HG03103 (cell line): Measurements from ENCODE around the gene KRTAP10-4.
"Not testable (repeated sequence)": the region's sequence is repeated elsewhere in the genome, so short reads cannot be mapped to it uniquely, and the experiment has no call there.

Experiments
- ATAC-seq: cut with Tn5 transposase; IDR thresholded peaks from one replicate; pipeline ENCODE4 v1.9.1; 2021; ENCODE audit warnings: low read depth; ENCODE audit not compliant: unreplicated experiment

Gene KRTAP10-4

GRCh38 chr21:44533891-44534627 is 39.5 kb upstream of the KRTAP10-4 start:
- ATAC-seq, result no peak

- no peak for ATAC-seq
Observed at GRCh38 chr21:44534688-44535087, 38.8 kb upstream of the KRTAP10-4 start.

DNA sequence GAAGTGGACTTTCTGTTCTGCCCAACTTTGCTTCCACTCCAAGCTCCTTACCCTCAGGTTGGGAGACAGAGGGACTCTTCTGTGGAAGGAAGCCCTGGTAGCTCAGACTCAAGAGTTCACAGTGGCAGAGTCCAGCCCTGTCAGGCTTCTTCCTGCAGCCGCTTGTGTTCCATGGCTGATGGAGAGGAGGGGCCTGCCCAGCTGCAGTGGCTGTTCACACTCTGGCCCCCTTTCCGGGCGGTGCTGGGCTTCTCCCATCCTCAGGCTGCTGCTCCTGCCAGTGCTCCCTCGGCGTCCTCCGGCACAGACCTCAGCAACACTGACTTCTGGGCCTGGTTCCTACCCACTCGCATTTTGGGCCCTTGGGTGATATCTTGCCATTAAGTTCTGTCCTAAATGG is 37.6 kb upstream of the KRTAP10-4 start:
- ATAC-seq, result no peak

DNA sequence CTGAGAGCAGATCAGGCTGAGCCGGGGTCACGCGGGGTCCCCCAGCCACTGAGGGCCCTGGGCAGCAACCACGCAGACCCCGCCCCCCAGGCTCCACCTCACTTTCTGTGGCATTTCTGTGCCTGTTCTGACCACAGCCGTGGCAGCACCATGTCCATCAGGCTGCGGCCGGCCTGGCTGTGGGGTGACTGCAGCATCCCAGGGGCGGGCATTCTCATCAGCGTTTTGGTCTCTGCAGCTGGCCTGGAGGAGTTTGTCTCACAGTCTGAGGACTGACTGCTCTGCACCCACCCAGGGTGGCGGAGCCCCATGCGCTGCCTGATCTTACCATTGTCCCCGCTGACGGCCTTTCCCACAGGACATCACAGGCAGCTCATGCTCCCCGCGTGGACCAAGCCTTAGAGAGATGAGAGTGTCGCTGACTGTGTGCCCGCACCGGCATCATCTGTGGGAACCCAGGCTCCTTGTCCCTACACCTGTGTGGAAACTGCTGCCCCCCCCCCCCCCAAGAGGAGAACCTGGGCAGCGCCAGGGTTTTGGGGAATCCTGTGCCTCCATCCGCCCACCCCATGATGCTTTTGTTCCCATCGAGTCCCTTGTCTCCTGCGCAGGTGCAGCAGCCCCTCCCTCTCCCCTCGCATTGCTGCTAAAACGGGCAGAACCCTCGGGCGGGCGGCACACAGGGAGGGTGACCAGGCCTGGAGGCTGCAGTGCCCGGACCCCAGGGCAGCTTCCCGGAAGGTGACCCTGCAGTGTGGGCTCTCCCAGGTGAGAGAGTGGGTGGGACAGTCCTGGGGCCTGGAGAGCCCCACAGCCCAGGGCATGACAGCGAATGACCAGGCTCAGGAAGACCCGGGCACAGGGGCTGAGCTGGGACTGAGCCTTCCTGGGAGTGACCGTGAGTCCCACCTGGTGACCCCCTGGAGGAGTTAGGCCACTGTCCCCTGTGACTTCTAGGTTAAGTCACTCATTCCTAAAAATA is 35.3 kb upstream of the KRTAP10-4 start:
- ATAC-seq, result no peak

- no peak for ATAC-seq
Observed at GRCh38 chr21:44539046-44539445, 34.5 kb upstream of the KRTAP10-4 start.

- no peak for ATAC-seq
Observed at GRCh38 chr21:44539991-44540666, 33.4 kb upstream of the KRTAP10-4 start, which contains the start of gene KRTAP10-1. KRTAP10-1 (minus strand) TSS chr21:44540195; CDS start chr21:44540150, 45 bp downstream.

GRCh38 chr21:44540741-44541288 is 32.7 kb upstream of the KRTAP10-4 start:
- no peak for ATAC-seq

DNA sequence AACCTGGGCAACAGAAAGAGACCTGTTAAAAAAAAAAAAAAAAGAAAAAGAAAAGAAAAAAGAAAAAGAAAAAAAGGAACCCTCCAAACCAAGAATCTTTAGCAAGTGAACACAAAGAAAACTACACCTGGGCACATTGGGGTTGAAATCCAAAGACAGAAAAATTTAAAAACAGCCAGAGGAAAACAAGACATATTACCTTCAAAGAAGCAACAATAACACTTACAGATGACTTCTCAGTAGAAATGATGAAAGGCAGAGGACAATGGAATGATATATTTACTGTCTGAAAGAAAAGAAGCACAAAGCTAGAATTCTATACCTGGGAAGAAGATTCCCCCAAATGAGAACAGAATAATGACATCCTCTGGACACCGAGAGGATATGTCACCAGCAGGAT is 30.8 kb upstream of the KRTAP10-4 start:
- no peak for ATAC-seq

DNA sequence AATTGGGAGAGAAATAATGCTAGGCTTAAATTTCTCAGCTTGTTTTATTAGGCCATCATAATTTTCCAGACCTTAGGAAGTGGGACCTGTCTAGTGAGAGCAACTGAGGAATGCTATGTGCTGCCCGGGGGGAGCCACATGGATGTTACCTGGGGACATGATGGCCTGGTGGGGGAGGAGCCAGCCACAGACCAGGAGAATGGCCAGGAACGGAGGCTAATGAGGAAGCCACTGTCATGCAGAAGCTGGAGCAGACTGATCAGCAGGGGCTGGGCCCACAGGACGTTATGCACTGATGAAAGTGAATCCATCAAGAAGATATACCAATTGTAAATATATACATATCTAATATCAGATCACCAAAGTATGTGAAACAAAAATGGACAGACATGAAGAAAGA is 29.0 kb upstream of the KRTAP10-4 start:
- no peak for ATAC-seq

GRCh38 chr21:44547656-44548331 is 25.7 kb upstream of the KRTAP10-4 start:
- ATAC-seq, result no peak

- no peak for ATAC-seq
Observed at GRCh38 chr21:44548381-44548780, 25.1 kb upstream of the KRTAP10-4 start.

DNA sequence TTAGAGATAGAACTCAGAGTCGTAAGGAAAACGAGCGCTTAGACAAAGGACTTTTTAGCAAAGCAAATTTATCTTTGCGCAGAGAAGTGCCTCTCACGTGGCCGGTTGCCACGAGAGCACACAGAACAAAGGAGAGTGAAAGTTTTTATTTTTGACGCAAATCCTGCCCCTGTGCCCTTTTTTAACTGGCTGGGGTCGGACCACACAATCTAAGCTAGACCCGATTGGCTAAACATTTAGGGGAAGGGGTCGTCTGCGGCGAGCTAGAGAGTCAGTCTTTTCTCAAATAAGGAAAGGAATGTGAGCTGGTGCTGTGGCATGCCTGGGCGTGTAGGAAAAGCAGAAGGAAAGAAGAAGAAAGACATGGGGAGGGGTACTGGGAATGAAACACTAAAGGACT is 24.6 kb upstream of the KRTAP10-4 start:
- no peak for ATAC-seq

- ATAC-seq, result no peak
Observed at GRCh38 chr21:44549525-44550211, 23.9 kb upstream of the KRTAP10-4 start.

GRCh38 chr21:44550285-44550684 is 23.2 kb upstream of the KRTAP10-4 start:
- not testable (repeated sequence) for ATAC-seq

DNA sequence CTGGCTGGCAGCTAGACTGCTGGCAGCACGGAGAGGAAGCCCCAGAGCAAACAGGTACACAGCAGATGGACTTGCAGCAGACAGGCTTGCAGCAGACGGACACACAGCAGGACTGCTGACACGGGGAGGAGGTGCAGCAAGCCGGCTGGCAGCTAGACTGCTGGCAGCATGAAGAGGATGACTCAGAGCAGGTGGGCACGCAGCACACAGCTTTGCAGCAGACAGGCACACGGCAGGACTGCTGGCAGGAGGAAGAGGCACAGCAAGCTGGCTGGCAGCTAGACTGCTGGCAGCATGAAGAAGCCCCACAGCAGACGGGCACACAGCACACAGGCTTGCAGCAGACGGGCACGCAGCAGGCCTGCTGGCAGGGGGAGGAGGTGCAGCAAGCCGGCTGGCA is 22.7 kb upstream of the KRTAP10-4 start:
- ATAC-seq, result no peak

- no peak for ATAC-seq
Observed at GRCh38 chr21:44551340-44551961, 22.1 kb upstream of the KRTAP10-4 start, which contains the start of gene KRTAP10-2. KRTAP10-2 (minus strand) TSS chr21:44551505; CDS start chr21:44551458, 47 bp downstream.

- no peak for ATAC-seq
Observed at GRCh38 chr21:44552136-44552535, 21.4 kb upstream of the KRTAP10-4 start.

- ATAC-seq, result no peak
Observed at GRCh38 chr21:44552681-44553080, 20.8 kb upstream of the KRTAP10-4 start.
